ENCODE data around the gene CFAP299. TPM values are rescaled to one million over a fixed set of nuclear protein-coding genes. Genes with fewer than 3 reads are reported as not detected.
A peak's percentile ranks its signal among the peaks of the same experiment; 100 is the strongest.

The CFAP299 gene
- total RNA-seq, 4 donors from 2014 or later = not detected

- DNase-seq = no peak
- no peak for TF ChIP-seq CTCF (IDR thresholded peaks at IDR 0.05)
- no peak for TF ChIP-seq POLR2A (IDR thresholded peaks at IDR 0.05)
- Histone ChIP-seq H3K4me1 (no peaks in the 10 kb centered on the region), H3K4me3 (no peak overlapping the region), H3K36me3 (no peaks in the 10 kb centered on the region), H3K27ac (no peak overlapping the region), H3K9me3 (no peaks in the 10 kb centered on the region), H3K27me3 (no peaks in the 10 kb centered on the region)
Measured at GRCh38 chr4:80465238-80465637, 129.7 kb downstream of the CFAP299 start.

DNA sequence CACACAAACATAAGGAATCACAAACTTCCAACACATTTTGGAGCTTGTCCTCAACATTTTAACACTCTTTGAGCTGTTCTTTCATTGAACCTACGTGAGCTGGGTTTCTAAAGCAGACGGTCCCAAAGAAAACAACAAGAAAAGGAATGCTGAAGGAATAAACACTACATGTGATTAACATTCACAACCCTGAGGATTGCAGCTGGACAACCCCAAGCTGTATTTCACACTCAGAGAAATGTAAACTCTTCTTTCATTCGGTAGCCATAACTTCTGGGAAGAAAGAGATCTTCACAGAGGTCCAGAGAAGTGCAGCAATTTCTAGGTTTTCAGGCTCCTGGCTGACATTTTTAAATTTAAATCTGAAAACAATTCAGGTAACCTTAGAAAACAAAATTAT, 130.2 kb downstream of the CFAP299 start:
- TF ChIP-seq POLR2A (IDR thresholded peaks at IDR 0.05) (no peak), CTCF (IDR thresholded peaks at IDR 0.05) (no peak)
- Histone ChIP-seq H3K9me3 (no peaks in the 10 kb centered on the region), H3K27me3 (no peaks in the 10 kb centered on the region), H3K36me3 (no peaks in the 10 kb centered on the region), H3K4me1 (no peaks in the 10 kb centered on the region), H3K4me3 (no peak overlapping the region), H3K27ac (no peak overlapping the region)
- DNase-seq = no peak

- H3K27me3 ChIP-seq = no peaks in the 10 kb centered on the region
- no peak overlapping the region for H3K27ac ChIP-seq
- no peak overlapping the region for H3K4me3 ChIP-seq
- TF ChIP-seq POLR2A (IDR thresholded peaks at IDR 0.05) (no peak), CTCF (IDR thresholded peaks at IDR 0.05) (no peak)
- no peaks in the 10 kb centered on the region for H3K9me3 ChIP-seq
- no peaks in the 10 kb centered on the region for H3K4me1 ChIP-seq
- no peak for DNase-seq
- H3K36me3 ChIP-seq = no peaks in the 10 kb centered on the region
Measured at GRCh38 chr4:80466618-80467017, 131.1 kb downstream of the CFAP299 start.

- H3K27ac ChIP-seq = no peak overlapping the region
- TF ChIP-seq CTCF (IDR thresholded peaks at IDR 0.05) = no peak
- TF ChIP-seq POLR2A (IDR thresholded peaks at IDR 0.05) = no peak
- no peaks in the 10 kb centered on the region for H3K9me3 ChIP-seq
- H3K4me1 ChIP-seq = no peaks in the 10 kb centered on the region
- H3K27me3 ChIP-seq = no peaks in the 10 kb centered on the region
- H3K36me3 ChIP-seq = no peaks in the 10 kb centered on the region
- peak in 2 of 3 donors; percentile 58 to 66 for DNase-seq
- peak overlapping the region in 1 of 4 donors; percentile 7 for H3K4me3 ChIP-seq
Measured at GRCh38 chr4:80471756-80472155, 136.2 kb downstream of the CFAP299 start.

- no peaks in the 10 kb centered on the region for H3K9me3 ChIP-seq
- no peak for DNase-seq
- no peaks in the 10 kb centered on the region for H3K4me1 ChIP-seq
- H3K27me3 ChIP-seq = no peaks in the 10 kb centered on the region
- TF ChIP-seq POLR2A (IDR thresholded peaks at IDR 0.05) (no peak), CTCF (IDR thresholded peaks at IDR 0.05) (no peak)
- no peaks in the 10 kb centered on the region for H3K36me3 ChIP-seq
- no peak overlapping the region for H3K4me3 ChIP-seq
- H3K27ac ChIP-seq = no peak overlapping the region
Measured at GRCh38 chr4:80475236-80475635, 139.7 kb downstream of the CFAP299 start.

DNA sequence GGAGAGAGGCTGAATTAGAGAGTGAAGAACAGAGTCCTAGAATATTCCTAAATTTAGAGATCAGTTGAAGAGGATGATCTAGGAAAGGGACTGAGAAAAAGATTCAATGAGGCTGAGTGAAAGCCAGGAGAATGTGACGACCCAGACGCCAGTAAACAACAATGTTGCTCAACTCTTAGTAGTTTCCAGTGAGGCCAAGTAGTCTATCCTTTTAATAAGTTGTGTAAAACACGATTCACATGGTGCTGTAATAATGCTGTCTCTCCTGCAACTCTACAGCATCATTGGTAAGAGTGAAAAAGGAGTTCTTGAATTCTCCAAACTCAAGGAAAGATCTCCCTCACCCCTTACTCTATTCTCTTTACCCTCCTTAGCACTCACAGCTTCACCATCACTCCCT, 140.3 kb downstream of the CFAP299 start:
- Histone ChIP-seq H3K27me3 (no peaks in the 10 kb centered on the region), H3K4me1 (no peaks in the 10 kb centered on the region), H3K36me3 (no peaks in the 10 kb centered on the region), H3K27ac (no peak overlapping the region), H3K4me3 (no peak overlapping the region), H3K9me3 (no peaks in the 10 kb centered on the region)
- DNase-seq = no peak
- TF ChIP-seq CTCF (IDR thresholded peaks at IDR 0.05) = no peak

Measured in Peyer's patch (tissue), 4 donors.